ENCODE data around the gene PNPLA7. TPM values are rescaled to one million over a fixed set of nuclear protein-coding genes. Genes with fewer than 3 reads are reported as not detected.
A peak's percentile ranks its signal among the peaks of the same experiment; 100 is the strongest.
"Not testable (repeated sequence)": the region's sequence is repeated elsewhere in the genome, so short reads cannot be mapped to it uniquely, and the experiment has no call there.

PNPLA7 gene
- total RNA-seq, 1 donor from 2014 or later = 9.7 TPM

DNA sequence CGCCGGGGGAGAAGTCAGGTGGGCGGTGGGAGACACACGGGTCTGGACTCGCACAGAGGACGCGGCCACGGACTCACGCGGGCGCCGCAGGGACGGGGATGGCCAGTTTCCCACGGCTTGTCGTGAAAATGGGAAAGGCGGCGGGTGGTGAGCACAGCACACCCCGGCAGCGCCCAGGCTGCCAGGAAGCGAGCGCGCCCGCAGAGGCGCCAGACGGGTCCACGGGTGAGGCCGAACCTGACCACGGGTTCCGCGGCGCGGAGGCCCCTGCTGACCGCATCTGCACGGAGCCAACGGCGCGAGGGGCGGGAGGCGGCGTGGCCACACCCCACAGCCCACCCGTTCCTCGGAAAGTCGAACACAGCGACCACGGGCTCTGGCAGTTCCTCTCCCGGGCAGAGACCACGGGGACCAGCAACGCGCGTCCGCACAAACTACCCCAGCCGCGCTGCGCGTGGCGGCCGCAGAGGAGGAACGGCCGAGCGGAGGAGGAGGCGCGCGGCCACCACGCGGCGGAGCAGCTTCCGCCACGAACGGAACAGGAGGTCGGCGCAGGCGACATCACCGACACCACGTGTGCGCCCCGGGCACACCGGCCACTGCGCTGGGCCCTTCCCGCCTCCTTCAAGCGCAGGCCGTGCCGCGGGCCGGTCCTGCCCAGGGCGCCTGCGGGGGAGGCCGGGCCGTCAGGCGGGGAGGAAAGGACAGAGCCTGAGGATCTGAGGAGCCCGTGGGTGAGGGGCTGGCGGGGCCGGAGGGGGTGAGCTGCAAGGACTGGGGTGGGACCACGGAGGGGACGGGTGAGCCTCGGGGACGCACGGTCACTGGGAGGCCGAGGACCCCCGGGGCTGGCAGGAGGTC lies 132.8 kb downstream of the PNPLA7 start:
- no peak for DNase-seq (ENCODE audit: low spot score)

DNA sequence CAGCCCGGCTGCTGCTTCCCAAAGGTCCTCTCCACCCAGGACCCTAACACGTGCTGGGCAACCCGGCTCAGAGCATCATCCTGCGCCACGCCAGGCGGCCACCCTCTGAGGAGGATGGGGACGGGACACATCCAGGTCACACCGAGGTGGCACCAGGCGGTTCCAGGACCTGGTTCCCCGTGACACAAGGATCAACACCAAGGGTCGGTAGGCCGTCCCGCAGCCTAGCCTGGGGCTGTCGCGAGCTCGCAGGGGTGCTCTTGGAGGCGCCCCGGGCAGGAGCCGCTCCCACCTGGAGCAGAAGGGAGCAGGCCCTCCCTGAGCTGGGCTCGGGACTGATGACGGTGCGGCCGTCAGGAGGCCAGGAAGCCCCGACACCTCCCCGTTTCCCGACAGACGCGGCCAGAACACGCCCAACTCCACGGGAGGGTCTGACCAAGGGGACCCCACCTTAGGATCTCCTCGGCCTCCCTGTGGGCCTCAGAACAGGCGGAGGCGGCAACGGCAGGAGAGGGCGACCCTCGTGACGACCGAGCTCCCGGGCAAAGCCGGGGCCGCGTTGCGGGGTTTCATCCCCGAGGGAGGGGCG lies 133.5 kb downstream of the PNPLA7 start:
- no peak for DNase-seq (ENCODE audit: low spot score)

DNA sequence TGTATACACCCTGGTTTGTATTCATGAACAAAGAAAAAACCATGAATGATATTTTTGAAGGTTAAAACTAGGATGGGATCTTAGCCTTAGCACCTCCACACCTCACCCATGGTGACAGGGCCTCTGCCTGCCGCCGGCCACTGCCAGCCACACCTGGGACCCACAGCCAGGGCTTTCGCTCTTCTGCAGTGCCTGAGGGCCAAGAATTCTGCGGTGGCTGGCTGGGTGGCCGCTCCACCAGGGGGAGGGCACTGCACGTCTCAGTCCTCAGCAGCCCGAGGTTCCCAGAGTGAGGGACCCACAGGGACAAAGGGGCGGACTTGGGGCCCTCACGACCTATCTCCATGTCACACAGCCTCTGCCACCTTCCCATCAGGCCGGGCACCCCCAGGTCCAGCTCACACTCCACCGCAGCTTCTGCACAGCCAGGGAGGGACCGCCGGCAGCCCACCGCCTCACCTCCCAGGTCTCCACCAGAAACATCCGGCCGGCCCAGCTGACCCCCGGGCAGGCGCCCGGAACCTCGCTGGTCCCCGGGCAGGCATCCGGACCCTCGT lies 134.1 kb downstream of the PNPLA7 start:
- no peak for DNase-seq (ENCODE audit: low spot score)

DNA sequence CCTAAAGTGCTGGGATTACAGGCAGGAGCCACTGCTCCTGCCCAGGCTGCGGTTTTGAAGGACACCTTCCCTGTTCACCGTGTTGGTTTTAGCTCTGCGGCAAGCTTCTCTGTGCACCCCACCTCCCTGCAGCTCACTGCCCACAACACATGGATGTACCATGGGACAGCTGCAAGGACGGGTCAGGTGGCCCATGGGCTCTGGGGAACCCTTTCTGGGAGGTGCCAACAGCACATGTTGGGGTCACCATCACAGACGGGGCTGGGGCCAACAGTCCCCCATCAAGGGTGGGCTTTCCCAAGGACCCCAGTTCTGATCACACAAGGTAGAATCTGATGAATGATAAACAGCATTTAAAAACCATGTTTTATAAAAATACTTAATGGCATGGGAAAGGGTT lies 134.8 kb downstream of the PNPLA7 start:
- no peak for DNase-seq (ENCODE audit: low spot score)

DNA sequence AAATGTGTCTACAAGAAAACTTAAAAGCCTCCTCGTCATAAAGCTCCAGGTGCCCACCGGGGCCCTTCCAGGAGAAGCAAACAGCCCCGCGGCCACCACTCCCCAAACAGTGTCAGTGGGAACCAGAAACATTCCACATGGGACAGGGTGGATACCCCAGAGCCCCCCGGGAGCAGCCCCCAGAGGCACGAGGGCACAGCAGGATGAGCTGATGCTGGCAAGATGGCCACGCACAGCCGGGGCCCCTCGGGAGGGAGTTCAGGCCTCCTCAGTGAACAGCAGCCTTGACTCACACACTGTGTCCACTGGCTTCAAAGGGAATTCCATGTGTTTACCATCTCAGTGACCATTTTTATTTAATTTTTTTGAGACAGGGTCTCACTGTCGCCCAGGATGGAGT lies 137.8 kb downstream of the PNPLA7 start:
- DNase-seq (ENCODE audit: low spot score) = no peak

DNA sequence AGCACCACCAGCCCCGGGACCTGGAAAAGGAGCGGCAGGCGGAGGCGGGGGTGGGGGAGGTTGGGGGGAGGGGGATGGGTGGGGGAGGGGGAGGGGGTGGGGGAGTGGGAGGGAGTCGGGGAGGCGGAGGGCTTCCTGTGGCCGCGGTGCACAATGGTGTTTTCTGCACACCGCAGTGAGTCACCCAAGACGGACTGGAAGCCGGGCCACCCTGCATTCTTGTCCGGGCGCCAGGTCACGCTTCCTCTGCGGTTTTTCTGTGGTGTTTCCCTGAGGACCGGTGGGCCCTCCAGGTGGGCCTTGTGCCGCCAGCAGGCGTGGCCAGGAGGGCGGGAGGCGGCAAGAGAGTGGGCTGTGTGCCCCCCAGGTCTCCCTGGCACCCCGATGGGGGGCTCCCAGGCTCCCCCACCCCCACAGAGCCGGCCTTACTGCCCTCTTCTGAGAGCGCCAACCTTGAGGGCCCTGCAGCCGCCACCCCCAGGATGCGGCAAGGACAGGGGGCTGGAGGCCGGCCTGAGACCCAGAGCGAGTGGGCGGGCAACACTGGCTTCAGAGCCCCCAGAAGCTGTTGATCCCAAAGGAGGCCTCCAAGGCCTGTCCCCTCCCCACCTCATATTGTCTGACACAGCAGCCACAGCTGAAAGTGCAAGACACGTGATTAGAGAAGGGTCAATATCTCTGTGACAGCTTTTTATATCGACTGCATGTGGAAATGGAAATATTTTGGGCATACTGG lies 138.4 kb downstream of the PNPLA7 start:
- peak; percentile 84 for DNase-seq (ENCODE audit: low spot score)

DNA sequence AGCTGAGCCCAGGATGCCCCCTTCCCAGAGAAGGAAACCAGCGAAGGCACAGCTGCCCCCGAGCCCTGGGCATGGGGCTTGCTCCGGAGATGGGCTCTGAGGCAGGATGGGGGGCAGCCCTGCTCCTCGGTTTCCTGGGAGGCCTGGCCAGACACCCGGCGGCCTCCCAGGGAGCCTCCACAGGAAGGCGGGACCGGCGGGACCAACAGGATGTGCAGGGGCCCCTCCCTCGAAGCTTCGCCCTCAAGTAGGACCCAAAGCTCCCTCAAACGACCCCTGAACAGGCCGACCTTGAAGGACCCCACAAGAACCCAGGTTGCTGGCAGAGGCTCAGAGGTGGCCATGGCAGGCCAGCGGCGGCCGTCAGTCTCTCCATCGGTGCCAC lies 138.9 kb downstream of the PNPLA7 start:
- DNase-seq (ENCODE audit: low spot score) = no peak

DNA sequence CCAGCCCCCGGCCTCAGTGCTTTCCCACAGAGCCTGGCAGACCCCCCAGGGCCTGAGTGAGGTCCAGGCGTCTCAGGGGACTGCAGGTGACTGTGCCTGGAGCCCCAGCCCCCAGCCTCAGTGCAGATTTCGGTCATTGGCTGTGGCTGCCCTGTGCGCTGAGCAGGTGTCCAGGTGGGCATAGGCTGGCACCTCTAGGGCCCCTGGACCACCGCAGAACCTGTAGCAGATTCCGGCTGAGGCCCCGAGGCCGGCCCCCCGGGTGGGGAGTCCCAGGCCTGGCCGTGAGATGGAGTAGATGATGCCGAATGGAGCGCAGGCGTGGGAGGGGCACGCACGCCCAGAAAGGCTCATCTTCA lies 139.3 kb downstream of the PNPLA7 start:
- DNase-seq (ENCODE audit: low spot score) = no peak

DNA sequence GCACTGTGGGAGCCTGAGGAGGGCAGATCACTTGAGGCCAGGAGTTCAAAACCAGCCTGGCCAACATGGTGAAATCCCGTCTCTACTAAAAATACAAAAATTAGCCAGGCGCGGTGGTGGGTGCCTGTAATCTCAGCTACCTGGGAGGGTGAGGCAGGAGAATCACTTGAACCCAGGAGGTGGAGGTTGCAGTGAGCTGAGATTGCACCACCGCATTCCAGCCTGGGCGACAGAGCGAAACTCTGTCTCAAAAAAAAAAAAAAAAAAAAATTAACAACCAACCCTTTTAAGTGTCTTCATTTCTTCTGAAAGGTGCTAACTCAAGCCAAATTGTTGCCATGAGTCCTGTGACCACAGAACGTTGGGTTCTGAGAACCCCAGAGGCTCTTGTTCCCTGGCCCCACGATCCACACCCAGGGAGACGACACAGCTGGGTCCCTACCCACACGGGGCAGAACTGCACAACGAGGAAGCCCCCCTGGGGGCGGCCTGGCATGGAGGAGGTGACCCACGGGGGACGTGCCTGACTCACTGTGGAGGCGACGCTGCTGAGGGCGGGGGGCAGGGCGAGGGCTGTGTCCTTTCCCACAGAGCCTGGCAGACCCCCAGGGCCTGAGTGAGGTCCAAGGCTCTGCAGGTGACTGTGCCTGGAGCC lies 139.8 kb downstream of the PNPLA7 start:
- not testable (repeated sequence) for DNase-seq (ENCODE audit: low spot score)

Other genes with a start within 250 kb of the PNPLA7 start
- gene NRARP, start 248.1 kb downstream of the PNPLA7 start, total RNA-seq = 7.1 TPM
- gene EXD3, start 127.2 kb downstream of the PNPLA7 start, total RNA-seq = 43.0 TPM
- gene NOXA1, start 127.0 kb downstream of the PNPLA7 start, total RNA-seq = 12.5 TPM
- not detected for gene ENTPD8, start 109.0 kb downstream of the PNPLA7 start, total RNA-seq
- gene NSMF, start 91.1 kb downstream of the PNPLA7 start, total RNA-seq = 49.3 TPM
- gene MRPL41, start 1.5 kb upstream of the PNPLA7 start, total RNA-seq = 38.2 TPM
- 43.4 TPM for gene DPH7, start 28.5 kb upstream of the PNPLA7 start, total RNA-seq
- gene ZMYND19, start 40.1 kb upstream of the PNPLA7 start, total RNA-seq = 26.3 TPM
- 118 TPM for gene ARRDC1, start 55.3 kb upstream of the PNPLA7 start, total RNA-seq
- 126 TPM for gene EHMT1, start 68.6 kb upstream of the PNPLA7 start, total RNA-seq